HEK293 (cell line): ENCODE measurements around the gene IREB2.
A peak's percentile ranks its signal among the peaks of the same experiment; 100 is the strongest.

Experiments
- CTCF ChIA-PET: fragments of 350-600 bp; formaldehyde crosslinking; extraction: SDS; loops from one replicate; lab custom pipeline; 2021; ENCODE audit warnings: antibody characterized with exemption; lab: Yijun Ruan, JAX
- POLR2A ChIA-PET: fragments of 300-600 bp; formaldehyde crosslinking; extraction: SDS; loops from one replicate; lab custom pipeline; 2020; ENCODE audit warnings: antibody characterized with exemption, inconsistent platforms; lab: Yijun Ruan, JAX
- H3K27ac ChIP-seq: fragments of 200-500 bp; sonication (Bioruptor generic); 2 replicates; pipeline ENCODE4 v1.5.1; 2014; ENCODE audit warnings: low read depth, low read length, control low read depth, inconsistent platforms; ENCODE audit errors: extremely low read depth
- H3K36me3 ChIP-seq, 2 experiments: fragments of 200-500 bp in 1 of 2; sonication (Bioruptor generic) in 1 of 2; 1 replicate in 1 of 2; 2 replicates in 1 of 2; pipeline ENCODE4 v1.5.1; 2014 to 2017; ENCODE audit warnings: inconsistent platforms in 2 of 2, low read length in 2 of 2; ENCODE audit not compliant: control insufficient read depth in 2 of 2, insufficient read depth in 1 of 2
- H3K4me1 ChIP-seq: fragments of 200-500 bp; sonication (Bioruptor generic); 2 replicates; pipeline ENCODE4 v1.5.1; 2014; ENCODE audit warnings: mild to moderate bottlenecking, low read length, inconsistent platforms; ENCODE audit not compliant: control insufficient read depth, insufficient read depth
- H3K4me3 ChIP-seq: 2 replicates; pipeline ENCODE4 v1.5.1; 2011; ENCODE audit warnings: low read depth, mild to moderate bottlenecking, control low read depth, low read length, moderate library complexity
- H3K9me3 ChIP-seq: fragments of 200-500 bp; sonication (Bioruptor generic); 2 replicates; pipeline ENCODE4 v1.5.1; 2014; ENCODE audit warnings: low read depth, low read length, inconsistent platforms; ENCODE audit not compliant: control insufficient read depth, insufficient read depth
- BCL11A ChIP-seq: fragments of 450-650 bp; formaldehyde crosslinking; IDR thresholded peaks from 2 replicates; pipeline ENCODE4 v1.5.1; 2016; ENCODE audit warnings: low read depth, missing biosample characterization, missing genetic modification characterization
- GFI1B ChIP-seq: fragments of 450-650 bp; formaldehyde crosslinking; IDR thresholded peaks from 2 replicates; pipeline ENCODE4 v1.5.1; 2016; ENCODE audit warnings: missing biosample characterization, missing genetic modification characterization
- GLIS1 ChIP-seq: fragments of 450-650 bp; formaldehyde crosslinking; IDR thresholded peaks from 2 replicates; pipeline ENCODE4 v1.5.1; 2016; ENCODE audit warnings: missing biosample characterization, missing genetic modification characterization
- KLF10 ChIP-seq: fragments of 450-650 bp; IDR thresholded peaks from 2 replicates; pipeline ENCODE4 v1.5.1; 2018; ENCODE audit warnings: missing biosample characterization, mild to moderate bottlenecking, missing genetic modification characterization
- MYNN ChIP-seq: fragments of 450-650 bp; formaldehyde crosslinking; IDR thresholded peaks from 2 replicates; pipeline ENCODE4 v1.5.1; 2016; ENCODE audit warnings: missing biosample characterization, missing genetic modification characterization, borderline replicate concordance
- REPIN1 ChIP-seq: fragments of 450-650 bp; formaldehyde crosslinking; IDR thresholded peaks from 2 replicates; pipeline ENCODE4 v1.5.1; 2017; ENCODE audit warnings: missing biosample characterization, missing genetic modification characterization, low read depth
- SALL2 ChIP-seq: fragments of 450-650 bp; formaldehyde crosslinking; IDR thresholded peaks from 2 replicates; pipeline ENCODE4 v1.5.0; 2017; ENCODE audit warnings: missing biosample characterization, mild to moderate bottlenecking, missing genetic modification characterization, borderline replicate concordance
- SP7 ChIP-seq: fragments of 450-650 bp; formaldehyde crosslinking; IDR thresholded peaks from 2 replicates; pipeline ENCODE4 v1.5.1; 2016; ENCODE audit warnings: missing biosample characterization, missing genetic modification characterization
- ZBTB20 ChIP-seq: fragments of 450-650 bp; formaldehyde crosslinking; IDR thresholded peaks from 2 replicates; pipeline ENCODE4 v1.5.1; 2016; ENCODE audit warnings: missing biosample characterization, missing genetic modification characterization
- ZEB2 ChIP-seq: fragments of 450-650 bp; formaldehyde crosslinking; IDR thresholded peaks from 2 replicates; pipeline ENCODE4 v1.5.1; 2016; ENCODE audit warnings: missing biosample characterization, missing genetic modification characterization
- ZIC2 ChIP-seq: fragments of 450-650 bp; formaldehyde crosslinking; IDR thresholded peaks from 2 replicates; pipeline ENCODE4 v1.5.1; 2016; ENCODE audit warnings: missing biosample characterization, missing genetic modification characterization
- ZNF133 ChIP-seq: fragments of 450-650 bp; formaldehyde crosslinking; IDR thresholded peaks from 2 replicates; pipeline ENCODE4 v1.5.1; 2016; ENCODE audit warnings: missing biosample characterization, missing genetic modification characterization
- ZNF138 ChIP-seq: fragments of 450-650 bp; formaldehyde crosslinking; IDR thresholded peaks from 2 replicates; pipeline ENCODE4 v1.5.1; 2016; ENCODE audit warnings: missing biosample characterization, missing genetic modification characterization, borderline replicate concordance
- ZNF311 ChIP-seq: fragments of 450-650 bp; formaldehyde crosslinking; IDR thresholded peaks from 2 replicates; pipeline ENCODE4 v1.5.1; 2017; ENCODE audit warnings: missing biosample characterization, missing genetic modification characterization, borderline replicate concordance
- ZNF433 ChIP-seq: fragments of 450-650 bp; formaldehyde crosslinking; IDR thresholded peaks from 2 replicates; pipeline ENCODE4 v1.5.1; 2016; ENCODE audit warnings: missing biosample characterization, missing genetic modification characterization, low read depth
- ZNF561 ChIP-seq: fragments of 450-650 bp; IDR thresholded peaks from 2 replicates; pipeline ENCODE4 v1.5.1; 2018; ENCODE audit warnings: missing biosample characterization, missing genetic modification characterization, borderline replicate concordance
- ZNF580 ChIP-seq: fragments of 450-650 bp; formaldehyde crosslinking; IDR thresholded peaks from 2 replicates; pipeline ENCODE4 v1.5.1; 2016; ENCODE audit warnings: missing biosample characterization, missing genetic modification characterization
- ZNF623 ChIP-seq: fragments of 450-650 bp; formaldehyde crosslinking; IDR thresholded peaks from 2 replicates; pipeline ENCODE4 v1.5.1; 2016; ENCODE audit warnings: missing biosample characterization, missing genetic modification characterization
- ZNF701 ChIP-seq: fragments of 450-650 bp; formaldehyde crosslinking; IDR thresholded peaks from 2 replicates; pipeline ENCODE4 v1.5.1; 2016; ENCODE audit warnings: missing biosample characterization, missing genetic modification characterization
- ZNF747 ChIP-seq: fragments of 450-650 bp; formaldehyde crosslinking; IDR thresholded peaks from 2 replicates; pipeline ENCODE4 v1.5.1; 2016; ENCODE audit warnings: missing biosample characterization, missing genetic modification characterization
- ZNF837 ChIP-seq: fragments of 450-650 bp; formaldehyde crosslinking; IDR thresholded peaks from 2 replicates; pipeline ENCODE4 v1.5.1; 2016; ENCODE audit warnings: missing biosample characterization, missing genetic modification characterization
- ZSCAN16 ChIP-seq: fragments of 450-650 bp; formaldehyde crosslinking; IDR thresholded peaks from 2 replicates; pipeline ENCODE4 v1.5.1; 2016; ENCODE audit warnings: missing biosample characterization, missing genetic modification characterization
- ZSCAN5A ChIP-seq: fragments of 450-650 bp; formaldehyde crosslinking; IDR thresholded peaks from 2 replicates; pipeline ENCODE4 v1.5.1; 2016; ENCODE audit warnings: missing biosample characterization, missing genetic modification characterization

The IREB2 gene

GRCh38 chr15:78389738-78390137, 48.3 kb upstream of the IREB2 start (continued):
- TF ChIP-seq ZNF580 (tag by site-specific recombination) (no peak), ZEB2 (tag by site-specific recombination) (no peak), ZNF138 (tag by site-specific recombination) (no peak), ZNF701 (tag by site-specific recombination) (no peak), ZSCAN16 (tag by site-specific recombination) (no peak), MYNN (tag by site-specific recombination) (no peak)
- TF ChIP-seq, all 188 proteins: peak for 0

- TF ChIP-seq ZNF623 (tag by site-specific recombination) (peak; percentile 98), KLF10 (tag by site-specific recombination) (no peak)
- CTCF ChIA-PET: interaction anchor here (0.6 to 0.7 kb wide), 2 partner anchors 34 to 591 kb away, joined by 3 read pairs; no protein-coding TSS in a partner anchor
- no peaks in the 10 kb centered on the region for H3K9me3 ChIP-seq
- no peaks in the 10 kb centered on the region for H3K36me3 ChIP-seq
- no peak overlapping the region for H3K27ac ChIP-seq
- no peaks in the 10 kb centered on the region for H3K4me1 ChIP-seq
- POLR2A ChIA-PET: no interaction called here
- H3K4me3 ChIP-seq: no peak overlapping the region
Observed at GRCh38 chr15:78390242-78390641, 47.8 kb upstream of the IREB2 start.

- no peak overlapping the region for H3K4me3 ChIP-seq
- CTCF ChIA-PET: interaction anchor here (0.6 kb wide), 1 partner anchor 590 kb away, joined by 3 read pairs; no protein-coding TSS in a partner anchor
- no peaks in the 10 kb centered on the region for H3K36me3 ChIP-seq
- TF ChIP-seq BCL11A (tag by site-specific recombination) (no peak), ZNF747 (no peak), ZIC2 (tag by site-specific recombination) (no peak), ZNF311 (tag by site-specific recombination) (no peak), ZNF433 (tag by site-specific recombination) (no peak), SP7 (tag by site-specific recombination) (no peak)
- H3K4me1 ChIP-seq: no peaks in the 10 kb centered on the region
- H3K9me3 ChIP-seq: no peaks in the 10 kb centered on the region
- H3K27ac ChIP-seq: no peak overlapping the region
- POLR2A ChIA-PET: no interaction called here
Observed at GRCh38 chr15:78390826-78391225, 47.2 kb upstream of the IREB2 start.

GRCh38 chr15:78391781-78392180, 46.2 kb upstream of the IREB2 start:
- Histone ChIP-seq H3K4me1 (no peaks in the 10 kb centered on the region), H3K9me3 (no peaks in the 10 kb centered on the region), H3K27ac (no peak overlapping the region), H3K36me3 (no peaks in the 10 kb centered on the region), H3K4me3 (no peak overlapping the region)
- POLR2A ChIA-PET: no interaction called here
- CTCF ChIA-PET: no interaction called here
- TF ChIP-seq GLIS1 (tag by site-specific recombination): no peak
- TF ChIP-seq GFI1B: no peak
- TF ChIP-seq KLF10 (tag by site-specific recombination): no peak
- no peak for TF ChIP-seq ZNF561 (tag by site-specific recombination)
- TF ChIP-seq SALL2 (tag by site-specific recombination): no peak
- TF ChIP-seq ZBTB20 (tag by site-specific recombination): no peak
- no peak for TF ChIP-seq ZNF133 (tag by site-specific recombination)
- no peak for TF ChIP-seq REPIN1 (tag by site-specific recombination)
- no peak for TF ChIP-seq ZSCAN5A (tag by site-specific recombination)
- no peak for TF ChIP-seq ZNF837 (tag by site-specific recombination)
